Measurements from ENCODE around the gene CBR4.

- TF ChIP-seq POLR2A (IDR thresholded peaks at IDR 0.05): no peak
- TF ChIP-seq, protein P1, sequence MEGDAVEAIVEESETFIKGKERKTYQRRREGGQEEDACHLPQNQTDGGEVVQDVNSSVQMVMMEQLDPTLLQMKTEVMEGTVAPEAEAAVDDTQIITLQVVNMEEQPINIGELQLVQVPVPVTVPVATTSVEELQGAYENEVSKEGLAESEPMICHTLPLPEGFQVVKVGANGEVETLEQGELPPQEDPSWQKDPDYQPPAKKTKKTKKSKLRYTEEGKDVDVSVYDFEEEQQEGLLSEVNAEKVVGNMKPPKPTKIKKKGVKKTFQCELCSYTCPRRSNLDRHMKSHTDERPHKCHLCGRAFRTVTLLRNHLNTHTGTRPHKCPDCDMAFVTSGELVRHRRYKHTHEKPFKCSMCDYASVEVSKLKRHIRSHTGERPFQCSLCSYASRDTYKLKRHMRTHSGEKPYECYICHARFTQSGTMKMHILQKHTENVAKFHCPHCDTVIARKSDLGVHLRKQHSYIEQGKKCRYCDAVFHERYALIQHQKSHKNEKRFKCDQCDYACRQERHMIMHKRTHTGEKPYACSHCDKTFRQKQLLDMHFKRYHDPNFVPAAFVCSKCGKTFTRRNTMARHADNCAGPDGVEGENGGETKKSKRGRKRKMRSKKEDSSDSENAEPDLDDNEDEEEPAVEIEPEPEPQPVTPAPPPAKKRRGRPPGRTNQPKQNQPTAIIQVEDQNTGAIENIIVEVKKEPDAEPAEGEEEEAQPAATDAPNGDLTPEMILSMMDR (IDR thresholded peaks at IDR 0.05): no peak
These were observed 27.5 kb upstream of the CBR4 start for GRCh38 chr4:169037506-169037905.
